NCI-H1105 treated with DMSO at 0.1 percent for 48 hours (cell line): ENCODE results near the gene TMEM164.

Source experiments
- DNase-seq: peaks from one replicate; lab custom pipeline; 2025; lab: John Stamatoyannopoulos, UW

The TMEM164 gene

DNA sequence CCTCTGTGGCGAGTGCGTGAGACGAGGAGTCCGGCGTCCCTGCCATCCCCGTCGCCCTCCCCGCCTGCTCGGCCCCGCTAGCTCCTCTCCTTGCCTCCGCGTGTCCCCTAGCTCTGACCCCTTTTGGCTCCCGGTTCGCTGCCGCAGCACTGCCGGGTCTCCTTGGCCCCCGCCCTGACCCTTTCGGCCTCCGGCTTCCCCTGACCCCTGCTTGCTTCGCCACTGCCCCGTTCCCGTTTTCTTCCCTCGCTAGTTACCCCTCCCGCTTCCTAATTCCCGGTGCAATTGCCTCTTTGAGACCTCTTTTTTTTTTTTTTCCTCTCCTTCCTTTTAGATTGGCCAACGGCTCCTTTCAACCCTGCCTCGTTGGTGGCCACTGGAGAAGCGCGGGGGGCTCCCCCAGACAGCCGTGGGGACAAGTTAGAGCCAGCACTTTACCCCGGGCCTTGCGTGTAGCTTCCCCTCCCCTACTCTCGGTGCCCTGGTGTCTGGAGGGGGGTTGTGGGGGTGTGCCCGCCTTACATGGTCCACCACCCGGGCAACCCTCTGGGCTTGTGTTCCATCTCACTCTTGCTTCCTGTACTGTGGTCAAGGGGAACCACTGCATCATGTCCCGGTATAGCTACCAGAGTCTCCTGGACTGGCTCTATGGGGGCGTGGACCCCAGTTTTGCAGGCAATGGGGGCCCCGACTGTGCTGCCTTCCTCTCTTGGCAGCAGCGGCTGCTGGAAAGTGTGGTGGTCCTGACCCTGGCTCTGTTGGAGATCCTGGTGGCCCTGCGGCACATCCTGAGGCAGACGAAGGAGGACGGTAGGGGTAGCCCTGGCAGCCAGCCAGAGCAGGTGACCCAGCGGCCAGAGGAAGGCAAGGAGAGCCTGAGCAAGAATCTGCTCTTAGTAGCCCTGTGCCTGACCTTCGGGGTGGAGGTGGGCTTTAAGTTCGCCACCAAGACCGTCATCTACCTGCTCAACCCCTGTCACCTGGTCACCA lies 548 bp downstream of the TMEM164 start:
- peak; percentile 38 for DNase-seq

DNA sequence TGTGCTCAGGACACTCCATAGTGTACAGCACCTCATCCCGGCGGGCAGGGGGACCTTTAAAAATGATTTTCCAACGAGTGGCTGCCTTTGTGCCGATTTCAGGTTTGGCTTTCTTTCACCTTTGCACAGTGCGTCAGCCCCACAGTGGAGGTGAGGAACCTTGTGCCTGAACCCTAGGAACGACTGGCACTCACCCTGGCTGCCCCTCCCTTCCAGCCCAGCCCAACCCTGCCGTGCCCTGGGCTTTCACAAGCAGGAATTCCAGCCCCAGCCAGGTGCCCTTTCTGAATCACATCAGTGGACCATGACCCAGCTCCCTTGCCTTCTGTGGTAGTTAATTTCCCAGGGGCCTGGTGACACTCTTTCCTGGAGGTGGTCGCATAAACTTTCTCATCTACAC lies 1.3 kb downstream of the TMEM164 start:
- no peak for DNase-seq

DNA sequence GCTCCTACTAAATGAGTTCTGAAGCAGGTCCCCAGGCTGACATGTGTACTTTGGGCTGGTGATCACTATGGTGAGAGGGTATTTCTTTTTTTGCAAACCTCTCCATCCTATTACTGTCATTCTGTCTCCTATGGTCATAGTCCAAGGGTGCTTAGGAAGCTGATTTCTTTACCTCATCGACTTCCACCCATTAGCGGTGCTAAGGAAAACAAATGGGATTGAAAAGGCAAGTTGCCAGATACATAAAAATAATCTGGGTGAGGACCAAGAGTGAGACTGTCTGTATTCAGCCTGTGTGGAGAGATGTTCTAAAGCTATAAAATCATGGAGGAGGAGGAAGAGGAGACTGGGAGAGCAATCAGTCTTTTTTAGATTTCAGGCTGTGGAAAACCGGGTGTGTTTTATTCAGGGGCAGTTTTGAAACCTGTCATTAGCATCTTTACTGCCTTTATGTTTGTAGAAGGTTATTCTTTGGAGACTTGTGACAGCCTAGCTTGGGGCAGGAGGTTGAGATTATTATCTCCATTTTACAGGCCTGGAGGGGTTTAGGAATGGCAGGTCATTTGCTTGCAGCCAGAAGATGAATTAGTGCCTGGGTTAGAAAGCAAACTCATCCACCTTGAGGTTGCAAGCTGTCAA lies 1.9 kb downstream of the TMEM164 start:
- DNase-seq: peak; percentile 24

DNA sequence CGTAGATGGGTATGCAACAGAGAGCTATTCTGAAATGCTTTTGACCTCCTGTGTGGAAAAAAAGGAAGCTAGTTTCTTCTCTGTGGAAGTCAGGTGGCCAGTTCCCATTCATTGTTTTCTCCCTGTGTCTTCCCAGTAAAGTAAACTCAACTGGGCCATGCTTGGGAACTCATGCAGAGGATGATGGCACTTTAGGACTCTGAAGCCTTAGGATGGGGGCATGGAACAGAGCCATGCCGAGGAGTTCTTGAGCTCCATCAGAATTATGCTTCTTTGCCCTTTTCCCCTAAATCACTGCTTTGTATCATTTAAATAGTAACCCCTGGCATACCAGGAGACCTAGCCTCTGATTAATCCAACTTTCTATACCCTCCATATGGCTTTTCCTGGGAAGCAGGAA lies 3.2 kb downstream of the TMEM164 start:
- no peak for DNase-seq

DNA sequence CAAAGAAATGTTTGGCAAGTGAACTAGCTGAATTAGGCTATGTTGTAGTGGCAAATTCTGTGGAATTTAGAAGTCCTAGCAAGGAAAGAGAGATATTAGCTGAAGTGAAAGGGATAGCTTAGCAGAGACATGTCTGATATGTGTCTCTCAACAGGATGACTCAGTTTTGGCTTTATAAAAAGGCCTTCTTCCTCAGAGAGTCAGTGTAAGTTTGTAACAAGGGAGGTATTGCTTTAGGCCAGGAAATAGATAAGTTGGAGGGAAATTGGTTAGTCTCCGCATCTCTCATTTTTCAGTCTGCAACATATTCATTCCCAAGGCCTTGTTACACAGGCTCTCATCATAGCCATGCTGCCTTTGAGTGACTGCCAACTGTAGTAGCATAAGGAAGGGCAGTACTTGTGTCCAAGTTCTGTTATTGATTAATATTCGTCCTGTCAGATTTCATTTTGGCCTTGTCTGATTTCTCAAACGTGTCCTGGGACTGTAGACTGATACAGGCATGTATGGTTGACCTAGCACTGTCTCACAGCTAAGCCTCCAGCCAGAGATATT lies 4.0 kb downstream of the TMEM164 start:
- DNase-seq: no peak

DNA sequence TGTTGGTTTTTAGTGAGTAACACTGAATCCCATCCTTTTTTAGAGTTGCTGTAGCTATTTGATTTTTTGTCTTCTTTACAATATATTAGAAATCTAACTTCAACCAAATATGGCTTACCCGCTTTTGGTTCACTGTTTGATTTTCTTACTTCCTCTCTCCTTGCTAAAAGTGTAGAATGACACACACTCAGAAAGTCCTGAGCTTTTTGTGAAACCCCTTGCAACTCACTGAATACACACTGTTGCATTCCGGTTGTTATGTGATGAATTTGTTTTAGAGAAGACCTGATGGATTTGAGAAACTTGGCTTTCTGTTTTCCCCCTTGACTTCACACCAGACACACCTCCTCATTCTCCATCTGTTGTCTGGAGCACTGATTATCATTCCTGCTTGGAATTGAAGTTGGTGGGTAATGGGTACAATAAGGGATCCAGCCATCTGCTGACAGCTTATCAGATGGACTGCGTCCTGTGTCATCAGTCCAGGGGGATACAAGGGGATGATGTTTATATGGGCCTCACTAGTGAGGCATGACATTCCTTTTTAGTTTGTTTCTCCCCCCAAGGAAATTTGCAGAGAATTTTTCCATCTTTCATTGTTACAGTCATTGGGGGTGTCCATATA lies 5.2 kb downstream of the TMEM164 start:
- no peak for DNase-seq

DNA sequence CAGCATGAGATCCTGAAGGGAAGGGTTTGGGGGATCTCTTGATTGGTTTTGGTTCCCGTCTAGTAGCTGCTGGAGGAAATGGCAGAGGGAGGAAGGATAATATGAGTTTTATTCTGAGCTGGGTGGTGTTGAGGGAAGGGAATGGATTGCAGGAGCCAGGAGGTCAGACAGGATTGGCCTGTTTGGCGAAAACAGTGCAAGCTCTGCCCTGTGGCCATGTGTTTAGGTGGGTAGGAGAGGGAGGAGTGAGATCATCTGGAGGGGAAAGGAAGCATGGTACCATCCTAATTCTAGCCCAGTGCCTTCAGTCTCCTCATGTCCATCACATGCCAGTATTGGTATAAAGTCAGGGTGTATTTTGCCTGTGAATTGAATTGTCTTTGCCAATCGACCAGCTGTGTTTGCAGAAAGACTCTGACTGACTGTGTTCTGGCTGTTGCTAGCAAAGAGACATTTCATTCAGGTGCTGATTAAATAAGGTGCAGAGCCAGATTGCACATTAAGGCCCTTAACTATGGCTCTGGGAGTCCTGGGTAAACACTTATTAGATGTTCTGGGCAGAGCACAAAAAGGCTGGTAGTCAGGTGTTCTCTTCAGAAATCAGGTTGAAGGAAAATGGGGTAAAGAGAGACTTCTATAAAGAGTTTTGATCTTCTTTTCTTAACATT lies 10.0 kb downstream of the TMEM164 start:
- peak; percentile 91 for DNase-seq

DNA sequence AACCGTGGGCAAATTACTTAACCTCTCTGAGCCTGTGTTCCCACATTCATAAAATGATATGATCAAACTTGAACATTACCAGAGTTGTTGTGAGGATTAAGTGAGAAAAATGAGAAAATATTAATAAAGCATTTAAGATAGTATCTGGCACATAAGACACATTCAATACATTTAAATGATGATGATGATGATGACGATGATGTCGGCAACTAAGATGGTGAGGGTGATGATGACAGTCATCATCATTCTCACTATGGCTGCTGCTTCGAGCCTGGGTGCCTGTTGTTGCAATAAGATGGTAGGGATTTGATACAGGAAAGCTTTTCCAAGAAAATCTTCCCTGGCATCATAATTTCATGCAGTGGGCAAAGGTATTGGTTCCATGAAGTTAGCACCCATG lies 11.1 kb downstream of the TMEM164 start:
- DNase-seq: no peak

DNA sequence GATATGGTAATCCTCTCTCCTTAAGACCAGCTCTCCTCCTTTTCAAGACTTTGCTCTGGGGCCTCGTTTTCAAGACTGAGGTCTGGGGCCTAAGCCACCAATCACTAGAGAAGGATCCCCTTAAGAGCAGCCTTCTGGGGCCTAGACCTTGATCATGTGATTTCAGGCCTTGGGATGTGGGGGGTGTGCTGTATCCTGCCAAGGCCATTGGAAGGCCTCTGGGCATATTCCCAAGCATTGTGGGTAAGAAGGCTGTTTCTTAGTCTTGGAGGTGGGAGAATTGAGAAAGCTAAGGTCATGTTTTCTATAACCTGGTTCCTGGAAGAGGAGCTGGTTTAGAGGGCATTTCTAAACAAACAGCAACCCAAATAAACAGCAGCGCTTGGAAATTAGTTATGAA lies 12.1 kb downstream of the TMEM164 start:
- DNase-seq: no peak

DNA sequence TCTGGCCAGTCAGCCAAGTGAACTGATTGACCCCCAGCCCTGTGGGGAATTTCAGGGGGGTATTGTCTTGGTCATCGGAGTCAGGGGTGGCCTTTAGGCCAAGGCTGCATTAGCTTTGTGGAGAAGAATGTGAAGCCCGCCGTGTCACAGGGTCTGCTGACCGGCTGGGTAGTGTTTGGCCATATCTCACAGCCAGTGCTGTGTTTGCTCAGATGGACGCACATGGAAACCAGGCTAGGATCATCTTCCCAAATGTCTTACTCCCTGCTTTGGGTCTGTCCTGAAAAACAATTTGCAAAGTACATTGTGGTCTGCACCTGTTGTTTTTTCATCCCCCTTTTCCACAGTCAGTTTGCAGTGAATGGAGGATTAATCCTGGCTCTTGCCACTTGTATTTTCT lies 13.0 kb downstream of the TMEM164 start:
- no peak for DNase-seq

DNA sequence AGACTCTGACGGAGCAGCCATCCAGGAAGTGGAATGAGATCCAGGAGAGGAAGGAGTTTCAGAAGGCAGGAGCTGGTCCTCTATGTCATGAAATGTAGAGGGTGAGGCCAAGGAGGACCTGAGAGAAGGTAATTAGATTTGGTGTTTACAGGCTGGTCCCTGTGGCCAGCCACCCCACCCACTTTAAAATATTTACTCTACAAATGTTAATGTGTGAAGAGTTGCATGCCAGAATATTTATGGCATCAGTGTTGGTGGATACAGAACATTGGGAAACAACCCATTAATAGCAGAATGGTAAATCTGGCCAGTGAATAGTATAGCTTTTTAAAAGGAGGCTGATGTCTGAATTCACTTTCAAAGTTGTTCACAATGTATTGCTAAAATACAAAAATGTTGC lies 17.6 kb downstream of the TMEM164 start:
- DNase-seq: no peak

DNA sequence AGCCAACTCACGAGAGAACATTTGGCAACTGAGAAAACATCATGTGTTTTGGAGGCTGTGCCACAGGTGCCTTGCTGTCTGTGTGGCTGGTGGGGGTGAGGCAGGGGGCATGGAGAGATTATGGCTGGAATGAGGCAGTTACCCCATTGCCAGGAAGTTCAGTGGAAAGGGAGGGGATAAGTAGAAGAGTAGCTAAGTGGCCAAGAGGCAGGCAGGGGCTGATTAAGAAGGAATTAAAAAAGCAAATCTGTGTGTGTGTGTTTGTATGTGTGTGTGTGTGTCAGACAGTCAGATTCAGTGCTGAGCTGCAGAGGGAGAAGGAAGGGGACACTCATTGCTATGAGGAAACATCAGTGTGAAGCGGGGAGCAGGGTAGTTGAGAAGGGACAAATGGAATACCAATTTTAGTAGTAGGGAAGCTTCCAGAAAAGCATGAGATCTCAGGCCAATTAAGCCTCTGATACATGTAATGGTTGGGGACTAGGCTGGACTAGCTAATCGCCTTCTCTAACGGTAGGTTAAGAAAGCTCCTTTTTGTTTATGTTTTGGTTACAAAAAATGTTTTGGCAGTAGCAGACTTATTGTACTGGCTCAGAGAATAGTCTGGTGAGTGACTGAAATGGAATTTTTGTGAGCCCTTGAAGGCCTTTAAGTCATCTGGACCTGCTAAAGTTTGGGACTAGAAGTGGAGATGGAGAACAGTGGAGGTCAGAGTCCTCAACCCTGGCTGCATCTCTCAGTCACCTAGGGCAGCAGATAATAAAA lies 18.5 kb downstream of the TMEM164 start:
- DNase-seq: no peak

DNA sequence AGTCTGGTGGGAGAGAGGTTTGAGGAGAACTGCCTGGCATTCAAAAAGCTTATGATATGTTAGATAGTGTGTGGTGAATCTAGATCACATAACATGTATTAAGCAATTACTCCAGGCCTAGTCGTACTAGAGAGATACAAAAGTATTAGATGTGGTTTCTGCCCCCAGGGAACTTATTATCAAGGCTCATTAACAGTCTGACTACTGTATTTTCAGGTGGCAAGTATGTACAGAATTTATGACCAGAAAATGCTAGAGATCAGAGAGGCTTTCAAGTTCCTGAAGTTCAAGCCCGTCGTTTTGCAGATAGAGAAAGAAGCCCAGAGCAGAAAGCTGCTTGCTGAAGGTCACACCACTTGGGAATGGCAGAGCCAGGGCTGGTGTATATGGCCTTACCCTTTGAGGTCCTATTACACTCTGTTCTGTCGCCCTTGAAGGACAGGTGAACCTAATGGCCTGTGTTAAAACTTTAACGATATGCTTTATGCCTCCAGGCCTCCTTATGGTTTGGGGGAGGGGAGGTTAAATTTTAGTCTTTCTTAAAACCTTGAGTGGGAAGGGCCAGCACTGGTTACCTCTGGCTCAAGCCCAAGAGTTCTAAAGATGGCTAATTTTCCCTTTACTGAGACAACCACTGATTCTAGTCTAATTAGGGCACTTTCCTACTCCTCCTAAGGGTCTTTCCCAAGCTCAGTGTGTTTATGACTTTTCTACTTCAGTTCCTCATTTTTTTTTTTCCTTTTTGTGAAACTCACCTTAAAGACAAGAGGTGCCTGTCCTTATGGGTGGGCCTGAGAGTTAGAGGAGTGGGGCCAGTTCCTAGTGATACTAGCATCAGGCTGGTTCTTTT lies 19.9 kb downstream of the TMEM164 start:
- no peak for DNase-seq

DNA sequence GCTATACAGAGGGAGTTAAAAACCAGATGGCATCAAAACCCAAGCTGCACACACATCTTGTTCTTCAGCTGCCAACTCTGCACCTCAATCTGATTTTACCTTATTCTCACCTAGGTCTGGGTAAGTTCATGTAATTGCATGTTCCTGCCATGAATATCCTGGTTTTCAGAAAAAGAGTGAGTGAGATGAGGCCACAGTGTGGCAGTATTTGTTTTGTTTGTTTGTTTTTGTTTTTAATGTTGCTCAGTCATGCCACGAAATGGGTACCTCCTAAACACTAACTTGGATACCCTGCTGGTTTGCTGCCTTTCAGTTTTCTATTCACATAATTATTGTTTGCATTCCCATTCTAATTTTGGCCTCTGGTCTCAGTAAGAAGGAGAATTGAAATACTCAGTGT lies 22.5 kb downstream of the TMEM164 start:
- DNase-seq: no peak

DNA sequence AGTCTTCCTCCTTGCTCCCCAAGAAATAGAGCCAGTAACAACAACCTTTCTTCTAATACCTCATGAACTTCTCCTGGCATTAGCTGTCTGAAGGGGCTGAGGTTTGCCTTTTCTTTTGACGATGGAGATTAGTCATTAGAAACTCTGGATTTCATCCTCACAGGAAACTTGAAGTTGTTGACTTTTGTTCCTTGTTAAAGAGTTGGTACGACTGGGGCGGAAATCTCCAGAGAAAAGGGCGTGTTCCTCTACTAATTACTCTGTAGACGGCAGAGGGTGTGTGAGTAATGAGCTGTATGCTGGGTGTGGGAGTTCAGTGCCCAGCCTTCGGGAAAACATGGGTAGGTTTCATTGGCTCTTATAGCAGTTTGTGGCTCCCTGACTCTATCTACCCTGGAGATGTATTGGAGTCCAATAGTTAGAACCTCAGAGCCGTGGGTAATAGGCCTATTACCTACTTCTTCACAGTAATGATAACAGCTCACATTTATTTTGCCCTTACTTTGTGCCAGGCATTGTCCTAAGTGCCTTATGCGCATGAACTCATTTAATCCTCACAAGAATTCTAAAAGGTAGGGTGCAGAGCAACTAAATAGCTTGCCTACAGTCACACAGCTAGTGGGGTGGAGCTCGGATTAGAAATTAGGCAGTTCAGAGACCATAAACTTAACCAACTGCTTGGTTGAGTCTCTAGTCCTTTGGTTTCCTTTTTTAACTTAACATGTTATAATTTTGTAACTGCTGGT lies 23.4 kb downstream of the TMEM164 start:
- DNase-seq: no peak

DNA sequence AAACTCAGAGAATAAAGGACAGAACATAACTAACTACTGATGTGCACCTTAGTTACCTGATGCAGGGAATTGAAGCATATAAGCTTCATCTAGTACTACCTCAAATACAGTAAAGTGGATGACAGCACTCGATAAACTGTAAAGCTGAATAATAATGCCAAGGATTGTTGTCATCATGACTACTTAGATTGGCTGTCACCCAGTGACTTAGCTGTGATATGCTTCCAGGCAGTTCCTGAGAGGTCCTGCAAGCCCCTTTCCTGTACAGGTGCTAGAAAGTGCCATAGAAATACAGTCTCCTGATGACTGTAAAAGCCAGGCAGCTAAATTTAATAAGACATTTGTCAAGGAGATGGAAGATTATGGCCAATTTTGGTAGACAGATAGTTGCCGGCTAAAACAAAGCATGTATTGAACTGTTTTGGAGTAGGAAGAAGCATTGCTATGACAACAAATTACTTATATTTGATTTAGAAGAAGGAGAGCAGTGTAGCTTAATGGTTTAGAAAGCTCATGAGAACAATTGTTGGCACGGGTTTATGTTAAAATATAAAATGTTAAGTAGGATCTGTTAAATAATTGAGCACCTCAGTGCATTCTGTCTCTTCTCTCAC lies 29.7 kb downstream of the TMEM164 start:
- DNase-seq: peak; percentile 19

DNA sequence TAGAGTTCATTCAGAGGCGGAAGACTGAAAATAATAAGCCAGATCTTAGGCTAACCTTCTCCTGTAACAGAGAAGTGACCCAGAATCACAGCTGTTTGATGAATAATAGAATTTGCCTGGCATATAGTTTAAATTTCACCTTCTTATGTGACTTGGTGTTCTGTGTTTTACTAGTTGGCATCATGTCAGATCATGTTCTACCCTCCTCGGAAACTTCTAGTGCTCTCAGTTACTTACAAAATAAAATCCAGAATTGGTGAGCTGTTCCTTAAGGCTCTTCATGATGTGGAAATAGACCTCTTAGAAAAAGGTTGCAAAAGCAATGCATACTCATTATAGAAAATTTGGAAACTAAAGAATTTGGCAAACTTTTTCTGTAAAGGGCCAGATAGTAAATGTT lies 31.1 kb downstream of the TMEM164 start:
- DNase-seq: no peak

DNA sequence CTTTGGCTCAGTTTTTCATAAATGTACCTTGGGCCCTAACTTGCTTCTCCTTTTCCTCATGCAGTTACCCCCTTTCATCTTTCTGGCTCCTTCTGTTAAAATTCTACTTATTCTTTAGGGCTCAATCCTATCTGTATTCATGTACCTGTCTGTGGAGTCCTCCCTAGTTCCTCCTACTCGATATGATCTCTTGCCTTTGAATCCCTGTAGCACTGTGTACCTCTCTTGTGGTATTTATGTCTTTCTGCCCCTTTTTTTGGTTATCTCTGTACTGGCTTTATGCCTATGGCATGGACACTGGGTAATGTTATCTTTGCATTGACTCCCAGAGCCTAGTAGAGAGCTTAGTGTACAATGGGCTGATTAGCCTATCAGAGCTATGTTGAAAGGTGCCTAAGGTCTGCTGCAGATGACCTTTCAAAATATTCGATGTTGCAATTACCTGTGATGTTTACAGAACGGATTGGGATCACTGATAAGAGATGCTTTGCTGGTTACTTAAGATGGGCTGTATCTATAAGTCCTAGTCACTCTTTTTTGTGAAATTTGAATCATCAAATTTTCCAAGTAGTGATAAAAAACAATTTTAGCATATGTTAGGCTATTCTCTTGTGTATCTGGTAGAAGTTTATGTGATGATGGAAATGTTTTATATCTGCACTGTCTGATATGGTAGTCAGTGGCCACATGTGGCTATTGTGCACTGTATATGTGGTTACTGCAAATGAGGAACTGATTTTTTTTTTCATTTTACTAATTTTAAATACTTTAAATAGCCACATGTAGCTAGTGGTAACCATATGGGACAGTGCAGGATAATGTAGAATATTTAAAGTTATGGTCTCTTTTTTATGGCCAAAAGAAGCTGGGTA lies 33.5 kb downstream of the TMEM164 start:
- no peak for DNase-seq
